ENCODE results near the gene SPON1.

The SPON1 gene

GRCh38 chr11:14266622-14267021 is 304.1 kb downstream of the SPON1 start:
- no peak for TF ChIP-seq EZH2 (IDR thresholded peaks at IDR 0.05; ENCODE audit: borderline replicate concordance, low read length)
- no peak for TF ChIP-seq CTCF (IDR thresholded peaks at IDR 0.05; ENCODE audit: low read length)

GRCh38 chr11:14267861-14268635 is 305.5 kb downstream of the SPON1 start:
- Histone ChIP-seq H3K9me3 (ENCODE audit: low read length) (no peaks in the 10 kb centered on the region), H3F3A (ENCODE audit: insufficient read depth, low read length) (no peaks in the 10 kb centered on the region), H4K20me1 (ENCODE audit: insufficient read depth, low read length) (no peaks in the 10 kb centered on the region), H2AFZ (ENCODE audit: low read length) (no peak overlapping the region), H3K27ac (ENCODE audit: low read depth, low read length, poor library complexity, severe bottlenecking) (no peak overlapping the region), H3K4me1 (ENCODE audit: insufficient read depth, low read length, severe bottlenecking) (no peaks in the 10 kb centered on the region), H3K9ac (ENCODE audit: low read length) (no peak overlapping the region), H3K27me3 (ENCODE audit: insufficient read depth, low read length) (no peaks in the 10 kb centered on the region), H3K4me2 (ENCODE audit: low read length) (no peak overlapping the region), H3K9me2 (ENCODE audit: low read depth, low read length) (no peaks in the 10 kb centered on the region), H3K79me2 (ENCODE audit: insufficient read depth, low read length) (no peaks in the 10 kb centered on the region), H3K36me3 (ENCODE audit: insufficient read depth, low read length) (no peaks in the 10 kb centered on the region), H3K4me3 (ENCODE audit: low read depth, low read length, poor library complexity, severe bottlenecking) (no peak overlapping the region)
- TF ChIP-seq CTCF (IDR thresholded peaks at IDR 0.05; ENCODE audit: low read length) (no peak), EZH2 (IDR thresholded peaks at IDR 0.05; ENCODE audit: borderline replicate concordance, low read length) (no peak)

More at GRCh38 chr11:14266622-14267021, 304.1 kb downstream of the SPON1 start:
- no peak overlapping the region for H3K27ac ChIP-seq (ENCODE audit: low read depth, low read length, poor library complexity, severe bottlenecking)
- no peaks in the 10 kb centered on the region for H3K27me3 ChIP-seq (ENCODE audit: insufficient read depth, low read length)
- no peak overlapping the region for H3K4me3 ChIP-seq (ENCODE audit: low read depth, low read length, poor library complexity, severe bottlenecking)
- H3K4me2 ChIP-seq (ENCODE audit: low read length) = no peak overlapping the region
- no peaks in the 10 kb centered on the region for H3K79me2 ChIP-seq (ENCODE audit: insufficient read depth, low read length)
- no peak overlapping the region for H2AFZ ChIP-seq (ENCODE audit: low read length)
- H3K9me2 ChIP-seq (ENCODE audit: low read depth, low read length) = no peaks in the 10 kb centered on the region
- no peaks in the 10 kb centered on the region for H3F3A ChIP-seq (ENCODE audit: insufficient read depth, low read length)
- H3K36me3 ChIP-seq (ENCODE audit: insufficient read depth, low read length) = no peaks in the 10 kb centered on the region
- H3K9ac ChIP-seq (ENCODE audit: low read length) = no peak overlapping the region
- no peaks in the 10 kb centered on the region for H3K9me3 ChIP-seq (ENCODE audit: low read length)
- no peaks in the 10 kb centered on the region for H3K4me1 ChIP-seq (ENCODE audit: insufficient read depth, low read length, severe bottlenecking)
- H4K20me1 ChIP-seq (ENCODE audit: insufficient read depth, low read length) = no peaks in the 10 kb centered on the region

GRCh38 chr11:14269692-14270573 is 307.4 kb downstream of the SPON1 start:
- H3F3A ChIP-seq (ENCODE audit: insufficient read depth, low read length) = no peaks in the 10 kb centered on the region
- H3K4me3 ChIP-seq (ENCODE audit: low read depth, low read length, poor library complexity, severe bottlenecking) = no peak overlapping the region
- no peaks in the 10 kb centered on the region for H3K36me3 ChIP-seq (ENCODE audit: insufficient read depth, low read length)
- no peaks in the 10 kb centered on the region for H3K4me1 ChIP-seq (ENCODE audit: insufficient read depth, low read length, severe bottlenecking)
- H3K27ac ChIP-seq (ENCODE audit: low read depth, low read length, poor library complexity, severe bottlenecking) = no peak overlapping the region
- H2AFZ ChIP-seq (ENCODE audit: low read length) = no peak overlapping the region
- TF ChIP-seq EZH2 (IDR thresholded peaks at IDR 0.05; ENCODE audit: borderline replicate concordance, low read length) = no peak
- no peak for TF ChIP-seq CTCF (IDR thresholded peaks at IDR 0.05; ENCODE audit: low read length)
- no peaks in the 10 kb centered on the region for H3K9me2 ChIP-seq (ENCODE audit: low read depth, low read length)
- H3K27me3 ChIP-seq (ENCODE audit: insufficient read depth, low read length) = no peaks in the 10 kb centered on the region
- no peaks in the 10 kb centered on the region for H4K20me1 ChIP-seq (ENCODE audit: insufficient read depth, low read length)
- H3K4me2 ChIP-seq (ENCODE audit: low read length) = no peak overlapping the region
- H3K9me3 ChIP-seq (ENCODE audit: low read length) = no peaks in the 10 kb centered on the region
- H3K9ac ChIP-seq (ENCODE audit: low read length) = no peak overlapping the region
- no peaks in the 10 kb centered on the region for H3K79me2 ChIP-seq (ENCODE audit: insufficient read depth, low read length)

All from OCI-LY1 (cell line).